ENCODE data around the gene TH.

DNA sequence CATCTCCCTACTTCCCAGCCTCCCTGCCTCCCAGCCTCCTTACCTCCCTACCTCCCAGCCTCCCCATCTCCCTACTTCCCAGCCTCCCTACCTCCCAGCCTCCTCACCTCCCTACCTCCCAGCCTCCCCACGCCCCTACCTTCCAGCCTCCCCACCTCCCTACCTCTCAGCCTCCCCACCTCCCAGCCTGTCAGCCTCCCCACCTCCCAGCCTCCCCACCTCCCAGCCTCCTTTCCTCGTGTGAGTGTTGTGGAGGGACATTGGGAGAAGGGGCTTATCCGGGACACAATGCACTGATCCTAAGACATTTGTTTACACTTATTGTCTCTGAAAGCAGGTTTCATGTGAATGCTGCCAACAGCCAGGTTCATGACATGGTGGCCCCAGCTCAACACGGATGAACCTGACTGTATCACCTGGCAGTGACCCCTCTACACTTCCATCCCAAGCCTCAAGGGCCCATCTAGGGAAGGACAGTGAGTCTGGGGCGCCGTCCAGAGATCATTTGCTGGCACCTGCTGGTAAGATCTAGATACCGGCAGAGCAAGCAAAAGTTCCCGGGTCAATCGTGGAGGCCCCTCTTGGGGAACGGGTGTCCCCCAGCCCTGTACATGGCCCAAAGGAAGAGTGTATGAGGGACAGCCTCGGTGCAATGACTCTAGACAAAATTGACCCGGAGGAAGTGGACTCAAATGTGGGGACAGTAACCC is 34.5 kb upstream of the TH start:
- TF ChIP-seq POLR2A (IDR thresholded peaks at IDR 0.05; ENCODE audit: extremely low read depth, insufficient read length) (no peak), CTCF (IDR thresholded peaks at IDR 0.05; ENCODE audit: low read depth, low read length) (no peak), MAX (IDR thresholded peaks at IDR 0.05; ENCODE audit: low read depth, low read length) (no peak)

All from NB4 (cell line).